ENCODE measurements around the gene RHCE. TPM values are rescaled to one million over a fixed set of nuclear protein-coding genes. Genes with fewer than 3 reads are reported as not detected.
"Not testable (repeated sequence)": the region's sequence is repeated elsewhere in the genome, so short reads cannot be mapped to it uniquely, and the experiment has no call there.

RHCE gene
- total and polyA plus RNA-seq, 2 experiments from 2014 or later, result 0.80 to 8.8 TPM

DNA sequence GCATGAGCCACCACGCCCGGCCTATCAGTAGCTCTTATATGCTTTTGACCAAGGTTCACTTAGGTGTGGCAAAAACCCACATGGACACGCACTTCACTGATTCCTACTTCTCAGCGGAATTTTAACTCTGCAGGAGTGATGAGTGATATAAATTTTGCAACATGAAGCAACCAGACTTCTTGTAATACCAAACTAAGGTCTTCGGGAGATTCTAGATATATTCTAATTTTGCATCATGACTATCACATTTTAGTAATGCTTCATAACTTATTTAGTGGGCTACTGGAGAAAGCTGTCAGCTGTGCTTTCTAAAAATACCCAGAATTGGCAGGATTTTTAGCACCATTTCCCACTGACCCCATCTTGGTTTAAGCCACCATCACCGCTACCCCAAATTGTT, 27.8 kb downstream of the RHCE start:
- H4K20me1 ChIP-seq (ENCODE audit: insufficient read depth, poor library complexity, severe bottlenecking), result no peaks in the 10 kb centered on the region
- TF ChIP-seq CTCF (IDR thresholded peaks at IDR 0.05; ENCODE audit: poor library complexity) (no peak), EZH2phosphoT487 (IDR thresholded peaks at IDR 0.05; ENCODE audit: low read depth, severe bottlenecking, unreplicated experiment) (no peak), EZH2 (IDR thresholded peaks at IDR 0.05; ENCODE audit: borderline replicate concordance) (no peak)
- no peak overlapping the region for H3K4me3 ChIP-seq
- no peaks in the 10 kb centered on the region for H3K27me3 ChIP-seq
- H2AFZ ChIP-seq, result no peak overlapping the region
- H3K79me2 ChIP-seq, result no peaks in the 10 kb centered on the region
- H3K36me3 ChIP-seq (replicated peaks; ENCODE audit: insufficient read depth, low read depth), result no peaks in the 10 kb centered on the region
- no peaks in the 10 kb centered on the region for H3K9me2 ChIP-seq (replicated peaks; ENCODE audit: insufficient read depth)
- WGBS (ENCODE audit: low lambda C conversion rate, missing lambda C conversion rate), result 88% methylated on average over 6 of the region's 6 CpGs
- no peaks in the 10 kb centered on the region for H3K4me1 ChIP-seq (ENCODE audit: insufficient read depth)
- no peaks in the 10 kb centered on the region for H3K9me3 ChIP-seq (ENCODE audit: low read depth)
- no peak for DNase-seq (ENCODE audit: low spot score)
- no peak overlapping the region for H3K27ac ChIP-seq
- no peak overlapping the region for H3K4me2 ChIP-seq

- H3K4me3 ChIP-seq; H3K9me2 ChIP-seq (replicated peaks; ENCODE audit: insufficient read depth); H3K27me3 ChIP-seq; H3K27ac ChIP-seq; DNase-seq (ENCODE audit: low spot score); H2AFZ ChIP-seq; H3K4me2 ChIP-seq; H4K20me1 ChIP-seq (ENCODE audit: insufficient read depth, poor library complexity, severe bottlenecking); H3K9me3 ChIP-seq (ENCODE audit: low read depth); H3K36me3 ChIP-seq (replicated peaks; ENCODE audit: insufficient read depth, low read depth); H3K79me2 ChIP-seq; H3K4me1 ChIP-seq (ENCODE audit: insufficient read depth): not testable (repeated sequence)
- WGBS (ENCODE audit: low lambda C conversion rate, missing lambda C conversion rate), result 72% methylated on average over 3 of the region's 3 CpGs
Observed at GRCh38 chr1:25389721-25390120, 30.9 kb downstream of the RHCE start.

DNA sequence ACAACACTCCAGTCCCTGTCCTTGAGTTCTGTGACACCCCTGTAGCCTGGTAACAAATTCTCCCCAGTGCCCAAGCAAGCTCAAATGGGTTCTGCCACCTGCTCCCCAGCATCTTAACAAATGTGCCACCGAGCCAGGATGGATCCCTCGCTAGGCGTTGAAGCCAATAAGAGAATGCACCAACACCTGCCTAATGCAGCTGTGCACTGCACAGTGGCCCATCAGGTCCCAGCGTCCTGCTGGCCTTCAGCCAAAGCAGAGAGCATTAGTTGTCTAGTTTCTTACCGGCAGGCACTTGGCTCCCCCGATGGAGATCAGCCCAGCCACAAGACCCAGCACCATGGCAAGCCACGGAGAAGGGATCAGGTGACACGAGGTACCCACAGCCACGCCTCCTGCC, 31.9 kb downstream of the RHCE start:
- 77% methylated on average over 9 of the region's 9 CpGs for WGBS (ENCODE audit: low lambda C conversion rate, missing lambda C conversion rate)
- not testable (repeated sequence) for H4K20me1 ChIP-seq (ENCODE audit: insufficient read depth, poor library complexity, severe bottlenecking); H2AFZ ChIP-seq; H3K4me2 ChIP-seq; H3K79me2 ChIP-seq; H3K27ac ChIP-seq; H3K27me3 ChIP-seq; H3K9me3 ChIP-seq (ENCODE audit: low read depth); DNase-seq (ENCODE audit: low spot score); H3K9me2 ChIP-seq (replicated peaks; ENCODE audit: insufficient read depth); H3K36me3 ChIP-seq (replicated peaks; ENCODE audit: insufficient read depth, low read depth); H3K4me1 ChIP-seq (ENCODE audit: insufficient read depth); H3K4me3 ChIP-seq

DNA sequence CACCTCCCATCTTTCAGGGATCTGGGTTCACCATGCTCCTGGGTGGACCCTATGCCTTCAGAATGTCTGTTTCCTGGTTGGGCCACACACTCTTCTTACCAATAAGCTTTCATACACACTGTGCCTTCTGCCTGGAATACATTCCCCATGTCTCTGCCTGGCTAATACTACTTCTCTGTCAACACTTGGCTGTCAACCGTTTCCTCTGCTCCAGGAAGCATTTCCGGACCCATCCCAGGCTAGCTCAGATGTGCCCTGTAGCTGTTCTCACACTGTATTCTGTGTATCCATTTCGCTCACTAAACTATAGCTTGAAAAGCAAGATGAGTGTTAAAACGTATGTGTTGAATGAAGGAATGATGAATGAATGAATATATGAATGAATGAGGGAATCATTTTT, 33.5 kb downstream of the RHCE start:
- not testable (repeated sequence) for H3K36me3 ChIP-seq (replicated peaks; ENCODE audit: insufficient read depth, low read depth); H3K27me3 ChIP-seq; H3K9me2 ChIP-seq (replicated peaks; ENCODE audit: insufficient read depth); H3K27ac ChIP-seq; H3K9me3 ChIP-seq (ENCODE audit: low read depth); H3K4me2 ChIP-seq; H2AFZ ChIP-seq; H4K20me1 ChIP-seq (ENCODE audit: insufficient read depth, poor library complexity, severe bottlenecking); H3K4me3 ChIP-seq; H3K79me2 ChIP-seq; DNase-seq (ENCODE audit: low spot score); H3K4me1 ChIP-seq (ENCODE audit: insufficient read depth)
- WGBS (ENCODE audit: low lambda C conversion rate, missing lambda C conversion rate), result 75% methylated on average over 4 of the region's 4 CpGs

- not testable (repeated sequence) for H2AFZ ChIP-seq; H4K20me1 ChIP-seq (ENCODE audit: insufficient read depth, poor library complexity, severe bottlenecking); H3K4me2 ChIP-seq; DNase-seq (ENCODE audit: low spot score); H3K36me3 ChIP-seq (replicated peaks; ENCODE audit: insufficient read depth, low read depth); H3K27ac ChIP-seq; H3K9me2 ChIP-seq (replicated peaks; ENCODE audit: insufficient read depth); H3K79me2 ChIP-seq; H3K9me3 ChIP-seq (ENCODE audit: low read depth); H3K4me1 ChIP-seq (ENCODE audit: insufficient read depth); H3K27me3 ChIP-seq; H3K4me3 ChIP-seq
- WGBS (ENCODE audit: low lambda C conversion rate, missing lambda C conversion rate), result no CpG with 5 or more reads among the region's 1 CpG
Observed at GRCh38 chr1:25383875-25384274, 36.8 kb downstream of the RHCE start.

DNA sequence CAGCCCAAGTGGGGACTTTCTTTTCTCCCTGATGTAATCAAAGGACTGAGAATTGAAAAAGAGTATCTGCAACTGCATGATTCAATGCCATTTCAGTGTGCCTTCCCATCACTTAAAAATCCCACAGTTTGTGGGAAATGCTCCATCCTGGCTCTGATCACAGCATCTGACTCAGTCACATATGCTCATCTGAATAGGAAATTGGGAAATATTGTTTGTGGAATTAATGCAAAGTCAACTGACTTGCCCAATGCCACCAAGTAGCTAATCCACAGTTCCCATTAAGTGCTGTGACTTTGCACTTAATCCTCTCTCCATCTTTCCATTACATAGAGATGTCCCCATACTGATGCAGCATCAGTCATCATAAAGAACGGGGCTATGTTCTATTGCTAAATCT, 37.5 kb downstream of the RHCE start:
- H3K4me1 ChIP-seq (ENCODE audit: insufficient read depth); H3K9me3 ChIP-seq (ENCODE audit: low read depth); H4K20me1 ChIP-seq (ENCODE audit: insufficient read depth, poor library complexity, severe bottlenecking); H3K36me3 ChIP-seq (replicated peaks; ENCODE audit: insufficient read depth, low read depth); H3K9me2 ChIP-seq (replicated peaks; ENCODE audit: insufficient read depth); H3K4me3 ChIP-seq; H3K27ac ChIP-seq; H3K4me2 ChIP-seq; H2AFZ ChIP-seq; DNase-seq (ENCODE audit: low spot score); H3K27me3 ChIP-seq; H3K79me2 ChIP-seq: not testable (repeated sequence)
- 89% methylated on average over 1 of the region's 1 CpG for WGBS (ENCODE audit: low lambda C conversion rate, missing lambda C conversion rate)

GRCh38 chr1:25382543-25382942, 38.1 kb downstream of the RHCE start:
- not testable (repeated sequence) for H3K27ac ChIP-seq
- WGBS (ENCODE audit: low lambda C conversion rate, missing lambda C conversion rate), result 100% methylated on average over 1 of the region's 1 CpG

GRCh38 chr1:25378367-25378766, 42.3 kb downstream of the RHCE start:
- not testable (repeated sequence) for H3K79me2 ChIP-seq; H3K36me3 ChIP-seq (replicated peaks; ENCODE audit: insufficient read depth, low read depth); H3K27me3 ChIP-seq; H3K4me2 ChIP-seq; H3K27ac ChIP-seq; DNase-seq (ENCODE audit: low spot score); H3K9me2 ChIP-seq (replicated peaks; ENCODE audit: insufficient read depth); H4K20me1 ChIP-seq (ENCODE audit: insufficient read depth, poor library complexity, severe bottlenecking); H3K4me1 ChIP-seq (ENCODE audit: insufficient read depth); H2AFZ ChIP-seq; H3K4me3 ChIP-seq; H3K9me3 ChIP-seq (ENCODE audit: low read depth)
- WGBS (ENCODE audit: low lambda C conversion rate, missing lambda C conversion rate), result 83% methylated on average over 3 of the region's 3 CpGs

More at GRCh38 chr1:25382543-25382942, 38.1 kb downstream of the RHCE start:
- H4K20me1 ChIP-seq (ENCODE audit: insufficient read depth, poor library complexity, severe bottlenecking); DNase-seq (ENCODE audit: low spot score); H3K4me2 ChIP-seq; H3K4me3 ChIP-seq; H2AFZ ChIP-seq; H3K79me2 ChIP-seq; H3K4me1 ChIP-seq (ENCODE audit: insufficient read depth); H3K9me3 ChIP-seq (ENCODE audit: low read depth); H3K27me3 ChIP-seq; H3K9me2 ChIP-seq (replicated peaks; ENCODE audit: insufficient read depth); H3K36me3 ChIP-seq (replicated peaks; ENCODE audit: insufficient read depth, low read depth): not testable (repeated sequence)
